SK-N-MC (cell line): ENCODE measurements around the gene NPTX1.

Experiments
- DNase-seq: peaks from one replicate; pipeline ENCODE4 v3.0.0-alpha.2; 2011; ENCODE audit warnings: low read depth, low spot score
- H3K27ac ChIP-seq: fragments of 200-600 bp; sonication (generic); 2 replicates; pipeline ENCODE4 v1.5.1; 2016; ENCODE audit warnings: mixed run types
- H3K36me3 ChIP-seq: fragments of 200-600 bp; sonication (generic); 2 replicates; pipeline ENCODE4 v1.6.1; 2017; ENCODE audit warnings: antibody characterized with exemption, low read length, mixed read lengths; ENCODE audit not compliant: insufficient read depth
- H3K4me3 ChIP-seq: fragments of 200-600 bp; sonication (generic); 2 replicates; pipeline ENCODE4 v1.5.1; 2016
- H3K9ac ChIP-seq: fragments of 200-600 bp; sonication (generic); 2 replicates; pipeline ENCODE4 v1.8.0; 2017; ENCODE audit warnings: mixed run types, mixed read lengths; ENCODE audit not compliant: insufficient read length
- H3K9me3 ChIP-seq: fragments of 200-600 bp; sonication (generic); 2 replicates; pipeline ENCODE4 v1.6.1; 2017; ENCODE audit warnings: low read depth, mild to moderate bottlenecking, antibody characterized with exemption, low read length, moderate library complexity, mixed read lengths
- EZH2 ChIP-seq: fragments of 200-600 bp; sonication (generic); IDR thresholded peaks from one replicate; pipeline ENCODE4 v1.6.1; 2017; ENCODE audit warnings: antibody characterized with exemption
- FOXP2 ChIP-seq: optimal IDR thresholded peaks from 2 replicates; pipeline ENCODE3; 2011; ENCODE audit warnings: mild to moderate bottlenecking, moderate library complexity; ENCODE audit not compliant: insufficient read depth; ENCODE audit errors: extremely low read length, control extremely low read depth
- POLR2AphosphoS5 ChIP-seq: IDR thresholded peaks from 2 replicates; pipeline ENCODE4 v1.6.1; 2012; ENCODE audit warnings: mild to moderate bottlenecking, low read depth, low read length, borderline replicate concordance

NPTX1 gene

GRCh38 chr17:80459234-80459633 is 17.2 kb downstream of the NPTX1 start:
- Histone ChIP-seq H3K9me3 (no peaks in the 10 kb centered on the region), H3K27ac (no peak overlapping the region), H3K9ac (no peak overlapping the region), H3K4me3 (no peak overlapping the region), H3K36me3 (no peaks in the 10 kb centered on the region)
- TF ChIP-seq POLR2AphosphoS5 (no peak), EZH2 (no peak), FOXP2 (no peak)
- DNase-seq = no peak

GRCh38 chr17:80458016-80458415 is 18.4 kb downstream of the NPTX1 start:
- H3K9ac ChIP-seq = no peak overlapping the region

GRCh38 chr17:80457236-80457856 is 19.1 kb downstream of the NPTX1 start:
- Histone ChIP-seq H3K27ac (no peak overlapping the region), H3K9ac (no peak overlapping the region), H3K36me3 (no peaks in the 10 kb centered on the region), H3K9me3 (no peaks in the 10 kb centered on the region), H3K4me3 (no peak overlapping the region)
- no peak for DNase-seq
- TF ChIP-seq POLR2AphosphoS5 (no peak), FOXP2 (no peak), EZH2 (no peak)

More at GRCh38 chr17:80458016-80458415, 18.4 kb downstream of the NPTX1 start:
- no peaks in the 10 kb centered on the region for H3K9me3 ChIP-seq
- DNase-seq = no peak
- no peak overlapping the region for H3K4me3 ChIP-seq
- no peaks in the 10 kb centered on the region for H3K36me3 ChIP-seq
- no peak overlapping the region for H3K27ac ChIP-seq
- TF ChIP-seq EZH2 (no peak), POLR2AphosphoS5 (no peak)

- no peak overlapping the region for H3K27ac ChIP-seq
- H3K9ac ChIP-seq = no peak overlapping the region
- DNase-seq = no peak
- no peak for TF ChIP-seq EZH2
- no peak for TF ChIP-seq FOXP2
- no peak for TF ChIP-seq POLR2AphosphoS5
- no peak overlapping the region for H3K4me3 ChIP-seq
- H3K9me3 ChIP-seq = no peaks in the 10 kb centered on the region
- no peaks in the 10 kb centered on the region for H3K36me3 ChIP-seq
Observed at GRCh38 chr17:80456465-80457235, 19.8 kb downstream of the NPTX1 start.

GRCh38 chr17:80455784-80456183 is 20.6 kb downstream of the NPTX1 start:
- H3K27ac ChIP-seq = no peak overlapping the region
- no peaks in the 10 kb centered on the region for H3K9me3 ChIP-seq
- DNase-seq = no peak
- H3K9ac ChIP-seq = peak overlapping the region; percentile 99
- TF ChIP-seq POLR2AphosphoS5 (no peak), FOXP2 (no peak), EZH2 (no peak)
- H3K4me3 ChIP-seq = 0 out of 2 replicates have a peak overlapping the region, but pooled peaks have one; percentile 94
- no peaks in the 10 kb centered on the region for H3K36me3 ChIP-seq

- Histone ChIP-seq H3K9ac (peak overlapping the region; percentile 99), H3K27ac (no peak overlapping the region), H3K4me3 (peak overlapping the region; percentile 94), H3K36me3 (no peaks in the 10 kb centered on the region), H3K9me3 (no peaks in the 10 kb centered on the region)
- no peak for TF ChIP-seq FOXP2
- DNase-seq = no peak
Observed at GRCh38 chr17:80455336-80455710, 21.1 kb downstream of the NPTX1 start.

- Histone ChIP-seq H3K27ac (peak overlapping the region; percentile 79), H3K36me3 (no peaks in the 10 kb centered on the region), H3K9me3 (no peaks in the 10 kb centered on the region), H3K4me3 (peak overlapping the region; percentile 94), H3K9ac (peak overlapping the region; percentile 99)
- DNase-seq = peak; percentile 44
- TF ChIP-seq POLR2AphosphoS5 = peak; percentile 86
- no peak for TF ChIP-seq FOXP2
Observed at GRCh38 chr17:80454557-80455335, 21.7 kb downstream of the NPTX1 start.

- no peak for DNase-seq
- H3K4me3 ChIP-seq = peak overlapping the region; percentile 94
- TF ChIP-seq FOXP2 (no peak), POLR2AphosphoS5 (no peak), EZH2 (no peak)
- H3K9ac ChIP-seq = peak overlapping the region; percentile 99
- H3K36me3 ChIP-seq = no peaks in the 10 kb centered on the region
- peak overlapping the region; percentile 79 for H3K27ac ChIP-seq
- H3K9me3 ChIP-seq = no peaks in the 10 kb centered on the region
Observed at GRCh38 chr17:80453998-80454556, 22.3 kb downstream of the NPTX1 start.
